HCT116 (cell line): ENCODE measurements around the gene SERTAD3. TPM values are rescaled to one million over a fixed set of nuclear protein-coding genes. Genes with fewer than 3 reads are reported as not detected.
A peak's percentile ranks its signal among the peaks of the same experiment; 100 is the strongest.

Experiments
- ATAC-seq: fragments of 200-7000 bp; cut with Tn5 transposase; 2 replicates; pipeline ENCODE4 v1.9.1; 2020; ENCODE audit warnings: mild to moderate bottlenecking, moderate library complexity
- BruUV-seq: library from RNA; stranded (reverse); fragments of 400-500 nt; replicated peaks from 2 replicates; lab custom pipeline; 2021; lab: Mats Ljungman, UMichigan
- CTCF ChIA-PET: fragments of 300-600 bp; sonication (Branson Sonifier 250); formaldehyde crosslinking; loops from one replicate; lab custom pipeline; 2021; ENCODE audit warnings: antibody characterized with exemption; lab: Charles Lee
- POLR2A ChIA-PET: fragments of 300-600, 350-600 bp; sonication (Branson Sonifier 250); formaldehyde crosslinking; loops from one replicate; lab custom pipeline; 2021; ENCODE audit warnings: antibody characterized with exemption; lab: Charles Lee
- RAD21 ChIA-PET, 2 experiments: fragments of 300-600 bp; sonication (Branson Sonifier 250); formaldehyde crosslinking; loops; one replicate each; lab custom pipeline; 2023; ENCODE audit warnings: low total read pairs in 2 of 2; ENCODE audit not compliant: uncharacterized antibody in 2 of 2, unreplicated experiment in 2 of 2, low non-redundant PET in 1 of 2; lab: Charles Lee
- DNase-seq: peaks from one replicate; pipeline ENCODE4 v3.0.0-alpha.2; 2010; ENCODE audit warnings: low read depth, low spot score
- H2AFZ ChIP-seq: fragments of 200-600 bp; shearing (Covaris generic), sonication (generic); 2 replicates; pipeline ENCODE4 v1.6.1; 2017; ENCODE audit warnings: low read depth, mixed run types, mixed read lengths, antibody characterized with exemption, low read length; ENCODE audit not compliant: poor library complexity, severe bottlenecking
- H3K27ac ChIP-seq: 2 replicates; pipeline ENCODE4 v1.5.1; 2012; ENCODE audit warnings: low read depth, low read length
- H3K27me3 ChIP-seq: fragments of 200-600 bp; sonication (generic); 2 replicates; pipeline ENCODE4 v1.6.1; 2016; ENCODE audit warnings: mixed run types, low read length, mixed read lengths; ENCODE audit not compliant: insufficient read depth
- H3K36me3 ChIP-seq, 2 experiments: fragments of 200-500 bp in 1 of 2; fragments of 200-600 bp in 1 of 2; sonication (Bioruptor generic) in 1 of 2; sonication (generic) in 1 of 2; 2 replicates each; pipeline versions ENCODE4 v1.5.1 to v1.6.1; 2014 to 2016; ENCODE audit warnings: low read length in 2 of 2, inconsistent platforms in 1 of 2, mixed read lengths in 1 of 2, mixed run types in 1 of 2; ENCODE audit not compliant: insufficient read depth in 2 of 2, control insufficient read depth in 1 of 2
- H3K4me1 ChIP-seq, 2 experiments: fragments of 200-600 bp in 1 of 2; sonication (generic) in 1 of 2; 2 replicates each; pipeline versions ENCODE4 v1.5.1 to v1.6.1; 2012 to 2017; ENCODE audit warnings: low read length in 2 of 2, inconsistent platforms in 1 of 2, mild to moderate bottlenecking in 1 of 2, mixed read lengths in 1 of 2, mixed run types in 1 of 2, moderate library complexity in 1 of 2; ENCODE audit not compliant: insufficient read depth in 2 of 2, control insufficient read depth in 1 of 2
- H3K4me2 ChIP-seq: fragments of 200-600 bp; sonication (generic); 2 replicates; pipeline ENCODE4 v1.6.1; 2017; ENCODE audit warnings: mixed run types, low read length, mixed read lengths
- H3K4me3 ChIP-seq, 2 experiments: fragments of 200-600 bp in 1 of 2; sonication (generic) in 1 of 2; replicated peaks in 1 of 2; 2 replicates each; pipeline ENCODE4 v1.5.1; 2011 to 2016; ENCODE audit warnings: low read length in 2 of 2, control low read depth in 1 of 2, low read depth in 1 of 2, mild to moderate bottlenecking in 1 of 2, mixed read lengths in 1 of 2, mixed run types in 1 of 2
- H3K79me2 ChIP-seq: fragments of 200-600 bp; sonication (generic); 2 replicates; pipeline ENCODE4 v1.6.1; 2017; ENCODE audit warnings: mild to moderate bottlenecking, mixed run types, low read length, moderate library complexity, mixed read lengths; ENCODE audit not compliant: insufficient read depth
- H3K9ac ChIP-seq: fragments of 200-600 bp; sonication (generic); 2 replicates; pipeline ENCODE4 v1.6.1; 2016; ENCODE audit warnings: low read length, mixed read lengths
- H3K9me2 ChIP-seq: fragments of 200-600 bp; sonication (generic), shearing (Covaris generic); 2 replicates; pipeline ENCODE4 v1.6.1; 2017; ENCODE audit warnings: mixed run types, mild to moderate bottlenecking, moderate library complexity; ENCODE audit not compliant: insufficient read depth
- H3K9me3 ChIP-seq, 2 experiments: fragments of 200-500 bp in 1 of 2; fragments of 200-600 bp in 1 of 2; sonication (Bioruptor generic) in 1 of 2; sonication (generic) in 1 of 2; 2 replicates each; pipeline ENCODE4 v1.6.1; 2014 to 2017; ENCODE audit warnings: low read length in 2 of 2, mixed read lengths in 2 of 2, inconsistent platforms in 1 of 2, low read depth in 1 of 2, mild to moderate bottlenecking in 1 of 2, mixed run types in 1 of 2, moderate library complexity in 1 of 2; ENCODE audit not compliant: control insufficient read depth in 1 of 2, insufficient read depth in 1 of 2
- H4K20me1 ChIP-seq: fragments of 200-600 bp; sonication (generic), shearing (Covaris generic); 2 replicates; pipeline ENCODE4 v1.6.1; 2017; ENCODE audit warnings: mixed run types, mild to moderate bottlenecking, moderate library complexity; ENCODE audit not compliant: insufficient read depth
- ATF3 ChIP-seq: IDR thresholded peaks from 2 replicates; pipeline ENCODE4 v1.6.1; 2012
- CBX3 ChIP-seq: IDR thresholded peaks from 2 replicates; pipeline ENCODE4 v1.6.1; 2012; ENCODE audit warnings: low read depth
- EGR1 ChIP-seq: IDR thresholded peaks from 2 replicates; pipeline ENCODE4 v1.6.1; 2012; ENCODE audit warnings: low read depth
- ELF1 ChIP-seq: IDR thresholded peaks from 2 replicates; pipeline ENCODE4 v1.6.1; 2012; ENCODE audit warnings: low read depth, borderline replicate concordance
- EZH2 ChIP-seq: fragments of 200-600 bp; sonication (generic); IDR thresholded peaks from 2 replicates; pipeline ENCODE4 v1.6.1; 2017; ENCODE audit warnings: antibody characterized with exemption, mixed run types
- EZH2phosphoT487 ChIP-seq: fragments of 200-600 bp; IDR thresholded peaks from 2 replicates; pipeline ENCODE4 v1.6.1; 2018; ENCODE audit warnings: antibody characterized with exemption, borderline replicate concordance
- FOSL1 ChIP-seq: IDR thresholded peaks from 2 replicates; pipeline ENCODE4 v1.6.1; 2012; ENCODE audit warnings: low read depth
- POLR2A ChIP-seq: IDR thresholded peaks from 2 replicates; pipeline ENCODE4 v1.7.0; 2011; ENCODE audit warnings: borderline replicate concordance; ENCODE audit not compliant: insufficient read depth, insufficient read length; ENCODE audit errors: extremely low read depth
- SRF ChIP-seq: IDR thresholded peaks from 2 replicates; pipeline ENCODE4 v1.6.1; 2012; ENCODE audit warnings: low read depth
- TCF7L2 ChIP-seq: IDR thresholded peaks from 2 replicates; pipeline ENCODE4 v1.7.0; 2011; ENCODE audit warnings: borderline replicate concordance, inconsistent platforms; ENCODE audit not compliant: insufficient read depth, insufficient read length; ENCODE audit errors: extremely low read depth
- YY1 ChIP-seq: IDR thresholded peaks from 2 replicates; pipeline ENCODE4 v1.6.1; 2011; ENCODE audit warnings: low read length, low read depth, moderate library complexity, mild to moderate bottlenecking; ENCODE audit not compliant: insufficient replicate concordance; ENCODE audit errors: extremely low read depth
- ZFX ChIP-seq: fragments of 450-650 bp; IDR thresholded peaks from 2 replicates; pipeline ENCODE4 v1.6.1; 2017
- intact Hi-C: fragments of 100-400 bp; cut with micrococcal nuclease; formaldehyde crosslinking; loops from 2 replicates; pipeline ENCODE4 v1.10.0; 2022
- total RNA-seq: library from RNA; stranded (reverse); gene quantifications from one replicate; pipeline ENCODE4 v1.2.1, GENCODE V29; 2021; ENCODE audit not compliant: unreplicated experiment

SERTAD3 gene
- total RNA-seq, 1 experiment from 2014 or later = 32.4 TPM

- TF ChIP-seq EZH2phosphoT487 (no peak), SRF (no peak), FOSL1 (no peak)
- TF ChIP-seq, all 23 proteins: peak for 0
- H2AFZ ChIP-seq = no peak overlapping the region
- no peaks in the 10 kb centered on the region for H3K9me2 ChIP-seq
- H3K79me2 ChIP-seq = peaks cover 35% of the 10 kb centered on the region
- peak overlapping the region; percentile 53 to 60 for H3K4me3 ChIP-seq
- peak overlapping the region; percentile 99 for H3K27ac ChIP-seq
- H3K27me3 ChIP-seq = no peaks in the 10 kb centered on the region
- H3K4me1 ChIP-seq = peaks cover 43 to 85% of the 10 kb centered on the region in 2 experiments
- no peaks in the 10 kb centered on the region for H3K9me3 ChIP-seq
- H3K36me3 ChIP-seq = peaks cover 5 to 13% of the 10 kb centered on the region in 2 experiments; a peak in 2 of 4 replicates
- peak overlapping the region; percentile 90 for H3K9ac ChIP-seq
- DNase-seq (no peak), ATAC-seq (no peak)
- ChIA-PET POLR2A (interaction anchor here (0.7 to 2.4 kb wide), 10 partner anchors 10 to 996 kb away, joined by 3 to 14 read pairs (median 4); partner anchors contain the start of genes BLVRB, LTBP4 and SERTAD3), CTCF (interaction anchor here (0.7 to 2.1 kb wide), 19 partner anchors 8 to 226 kb away, joined by 3 to 21 read pairs (median 5); partner anchors contain the start of gene BLVRB), RAD21 (interaction anchor here (0.6 to 1.4 kb wide), 5 partner anchors 10 to 110 kb away, joined by 3 to 5 read pairs (median 3); no protein-coding TSS in a partner anchor)
- H4K20me1 ChIP-seq = no peaks in the 10 kb centered on the region
- H3K4me2 ChIP-seq = peak overlapping the region; percentile 96
- intact Hi-C loops = loop anchor here (5.0 kb wide), 1 partner anchor 182 kb away; the partner anchor contains the start of gene LTBP4
- BruUV-seq = no TSS peak
Observed at GRCh38 chr19:40420451-40420765, 23.7 kb downstream of the SERTAD3 start.

GRCh38 chr19:40419780-40420179 lies 24.4 kb downstream of the SERTAD3 start:
- Histone ChIP-seq H3K4me3 (no peak overlapping the region), H3K4me1 (peaks cover 48 to 91% of the 10 kb centered on the region in 2 experiments), H3K79me2 (peaks cover 30% of the 10 kb centered on the region), H3K9me3 (no peaks in the 10 kb centered on the region), H3K9me2 (no peaks in the 10 kb centered on the region), H3K9ac (no peak overlapping the region), H4K20me1 (no peaks in the 10 kb centered on the region), H3K4me2 (no peak overlapping the region), H3K36me3 (peaks cover 5 to 13% of the 10 kb centered on the region in 2 experiments; a peak in 2 of 4 replicates), H2AFZ (no peak overlapping the region), H3K27me3 (no peaks in the 10 kb centered on the region), H3K27ac (peak overlapping the region; percentile 48; the same call in 1 of the 2 replicates)
- ChIA-PET CTCF (interaction anchor here (0.7 to 2.1 kb wide), 10 partner anchors 14 to 215 kb away, joined by 3 to 21 read pairs (median 7); partner anchors contain the start of gene BLVRB), RAD21 (no interaction called here), POLR2A (interaction anchor here (0.6 to 2.4 kb wide), 3 partner anchors 9 to 193 kb away, joined by 3 to 14 read pairs (median 3); no protein-coding TSS in a partner anchor)
- TF ChIP-seq EZH2 (no peak), ELF1 (no peak), ZFX (no peak), ATF3 (no peak), YY1 (no peak), TCF7L2 (no peak), EGR1 (no peak), CBX3 (no peak), POLR2A (no peak), SRF (no peak)
- DNase-seq (no peak), ATAC-seq (no peak)
- BruUV-seq = no TSS peak
- intact Hi-C loops = loop anchor here (5.0 kb wide), 1 partner anchor 183 kb away; the partner anchor contains the start of gene LTBP4
